GM19351 (cell line): ENCODE results near the gene CDA.

Experiments used
- ATAC-seq: cut with Tn5 transposase; IDR thresholded peaks from one replicate; pipeline ENCODE4 v1.9.1; 2021; ENCODE audit warnings: mild to moderate bottlenecking, moderate library complexity; ENCODE audit not compliant: unreplicated experiment

Gene CDA

GRCh38 chr1:20648438-20648837 lies 59.5 kb downstream of the CDA start:
- no peak for ATAC-seq

- no peak for ATAC-seq
These were observed 60.0 kb downstream of the CDA start for GRCh38 chr1:20648946-20649345.

DNA sequence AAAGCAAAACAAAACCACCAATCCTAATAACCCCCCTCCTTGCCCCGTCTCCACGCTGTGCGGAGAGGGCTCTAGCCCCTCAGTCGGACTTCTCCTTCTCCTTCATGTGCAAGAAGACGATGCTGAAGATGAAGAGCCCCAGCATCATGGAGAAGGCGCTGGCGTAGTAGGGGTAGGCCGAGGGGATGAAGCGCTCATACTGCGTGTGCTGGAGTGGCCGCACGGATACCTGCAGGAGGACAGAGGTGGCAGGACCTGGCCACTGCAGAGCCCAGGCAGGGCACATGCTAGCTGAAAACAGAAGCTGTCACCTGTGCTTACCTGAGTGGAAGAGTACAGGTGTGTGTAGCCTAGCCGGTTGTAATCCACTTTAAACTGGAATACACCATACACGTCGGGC lies 63.4 kb downstream of the CDA start:
- no peak for ATAC-seq

GRCh38 chr1:20654104-20654690 lies 65.3 kb downstream of the CDA start:
- no peak for ATAC-seq

DNA sequence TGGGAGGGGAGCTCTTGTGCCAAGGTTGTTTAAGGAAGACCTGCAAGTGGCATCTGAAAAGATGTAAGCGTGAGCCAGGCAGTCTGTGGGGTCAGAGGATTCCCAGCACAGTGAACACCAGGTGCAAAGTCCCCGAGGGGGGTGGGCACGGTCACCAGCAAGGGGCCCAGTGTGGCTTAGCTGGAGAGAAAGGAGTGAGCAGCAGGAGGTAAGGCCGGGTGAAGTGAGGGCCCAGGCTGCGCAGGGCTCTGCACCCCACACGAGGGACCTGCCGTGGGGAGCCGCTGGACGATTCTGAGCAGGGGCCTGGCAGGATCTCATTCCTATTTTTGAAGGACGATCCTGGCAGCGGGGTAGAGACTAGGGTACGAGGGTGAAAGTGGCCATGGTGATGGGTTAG lies 68.1 kb downstream of the CDA start:
- ATAC-seq: no peak

DNA sequence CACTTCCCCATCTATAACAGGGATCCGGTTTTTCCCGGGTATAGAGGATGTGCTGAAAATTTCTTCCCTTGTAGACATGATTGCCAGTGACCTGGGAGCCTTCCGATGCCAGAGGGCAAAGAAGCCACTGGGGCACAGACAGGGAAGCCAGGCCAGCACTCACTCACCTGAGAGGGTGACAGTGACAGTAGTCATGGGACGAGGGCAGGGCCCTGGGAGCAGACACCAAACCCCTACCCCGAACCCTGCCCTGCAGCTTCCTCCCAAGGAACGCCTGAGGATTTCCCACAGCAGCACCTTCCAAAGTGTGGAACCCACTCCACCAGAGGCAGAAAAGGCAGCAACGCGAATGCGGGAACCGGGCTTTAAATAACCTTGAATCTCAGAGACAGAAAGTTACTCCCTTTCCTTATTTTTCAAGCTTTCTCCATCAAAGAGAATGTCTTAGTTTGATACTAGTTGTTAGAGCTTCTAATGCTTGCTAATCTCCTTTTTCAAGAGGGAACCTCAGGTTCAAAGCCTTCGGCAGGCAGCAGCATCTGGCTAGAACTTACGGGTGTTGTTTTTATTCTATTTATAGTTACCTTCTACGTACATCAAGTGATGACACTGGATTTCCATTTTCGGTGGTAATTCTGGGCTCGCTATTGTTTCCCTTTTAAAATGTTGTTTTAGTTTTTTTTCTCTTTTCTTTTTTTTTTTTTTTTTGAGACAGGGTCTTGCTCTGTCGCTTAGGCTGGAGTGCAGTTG lies 69.4 kb downstream of the CDA start:
- ATAC-seq: no peak

DNA sequence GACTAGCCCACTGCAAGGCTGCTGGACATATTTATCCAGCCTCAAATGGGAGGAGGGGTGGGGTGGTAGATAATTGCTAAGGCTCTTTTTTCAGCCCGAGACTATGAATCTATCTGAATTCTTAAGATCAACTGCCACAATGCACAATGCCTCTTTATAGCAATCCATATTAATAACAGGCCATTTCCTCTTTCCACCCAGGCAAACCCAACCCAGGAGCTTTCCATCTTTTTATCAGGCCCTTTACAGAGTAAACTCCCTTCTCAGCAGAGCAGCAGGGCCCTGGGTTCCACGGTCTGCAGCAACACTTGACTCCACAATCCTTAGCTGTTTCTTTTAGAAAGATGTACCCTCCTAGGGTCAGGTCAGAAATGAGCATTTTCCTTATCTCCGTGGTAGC lies 71.5 kb downstream of the CDA start:
- ATAC-seq: no peak

DNA sequence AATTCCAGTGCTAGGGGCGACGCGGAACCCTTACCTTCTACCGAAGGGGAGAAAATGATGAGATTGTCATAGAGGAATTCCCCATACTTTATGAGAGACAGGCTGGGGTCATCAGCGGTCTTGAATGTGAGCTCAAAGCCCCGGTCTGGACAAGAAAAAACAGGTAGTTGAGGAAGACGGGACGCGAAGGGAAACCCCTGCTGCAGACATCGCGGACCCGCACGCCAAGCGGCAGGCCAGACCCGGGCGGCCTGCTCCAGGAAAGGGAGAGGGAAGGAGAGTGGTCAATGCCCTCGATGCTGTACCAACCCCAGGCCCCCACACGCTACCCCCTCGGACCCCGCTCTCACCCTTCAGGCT lies 71.9 kb downstream of the CDA start:
- peak; percentile 8 for ATAC-seq

GRCh38 chr1:20661207-20662109 lies 72.6 kb downstream of the CDA start, which contains the start of gene DDOST:
Gene DDOST (minus strand): TSS chr1:20661369. CDS start chr1:20661350, 19 bp downstream.
- peak; percentile 94 for ATAC-seq

GRCh38 chr1:20662110-20662475 lies 73.2 kb downstream of the CDA start:
- no peak for ATAC-seq

- no peak for ATAC-seq
These were observed 74.5 kb downstream of the CDA start for GRCh38 chr1:20663365-20663764.

- no peak for ATAC-seq
These were observed 75.2 kb downstream of the CDA start for GRCh38 chr1:20663969-20664715.

DNA sequence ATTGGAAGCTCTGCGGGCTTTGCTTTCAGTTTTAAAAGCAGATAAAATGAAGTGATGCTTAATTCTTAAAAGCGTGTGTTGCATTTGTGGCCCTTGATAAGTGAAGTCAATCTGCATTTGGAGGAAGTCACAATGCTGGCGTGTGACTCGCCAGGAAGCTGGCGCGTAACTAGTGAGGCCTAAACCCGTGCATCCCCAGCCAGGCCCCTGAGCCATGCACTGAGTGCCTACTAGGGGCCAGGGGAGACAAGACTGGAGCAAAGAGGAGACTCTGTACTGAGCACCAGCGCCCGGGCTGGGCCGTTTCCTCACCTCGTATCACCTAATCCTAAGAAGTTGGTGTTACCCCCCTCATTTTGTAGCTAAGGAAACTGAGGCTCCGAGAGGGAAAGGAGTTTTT lies 76.8 kb downstream of the CDA start:
- no peak for ATAC-seq

DNA sequence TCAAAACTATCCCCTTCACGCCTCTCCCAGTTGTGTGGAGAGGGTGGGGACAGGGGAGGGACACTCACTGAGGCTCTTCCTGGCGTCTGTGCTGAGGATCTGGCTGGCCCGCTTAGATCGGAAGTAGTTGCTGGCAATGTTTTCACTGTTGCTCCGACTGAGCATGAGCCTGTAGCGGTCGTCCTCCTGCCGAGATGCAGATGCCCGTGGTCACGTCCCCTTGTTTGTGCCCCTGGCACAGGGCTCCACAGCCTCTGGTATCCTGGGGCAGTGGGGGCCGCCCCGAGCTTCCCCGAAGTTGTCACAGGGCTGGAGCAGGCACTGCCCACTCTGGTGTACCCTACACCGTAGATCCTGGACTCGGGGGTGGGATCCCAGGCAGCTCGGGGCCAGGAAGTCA lies 77.2 kb downstream of the CDA start:
- no peak for ATAC-seq

DNA sequence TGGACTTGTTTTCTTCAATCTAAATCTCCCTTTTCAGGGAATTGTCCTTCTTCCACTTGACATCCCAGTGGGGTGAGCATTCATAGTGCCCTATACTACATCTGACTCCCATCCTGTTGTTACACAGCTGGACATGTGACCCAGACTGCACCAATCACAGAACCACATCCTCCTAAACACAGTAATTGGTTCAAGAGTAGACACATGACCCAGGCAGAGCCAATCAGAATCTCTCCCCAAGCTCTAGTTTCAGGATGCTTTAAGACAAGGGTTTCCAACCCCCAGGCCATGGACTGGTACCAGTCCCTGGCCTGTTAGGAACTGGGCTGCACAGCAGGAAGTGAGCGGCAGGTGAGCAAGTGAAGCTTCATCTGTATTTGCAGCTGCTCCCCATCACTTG lies 77.9 kb downstream of the CDA start:
- no peak for ATAC-seq
